Naive B cell (primary cell): Measurements from ENCODE around the gene SELENOT. TPM values are rescaled to one million over a fixed set of nuclear protein-coding genes. Genes with fewer than 3 reads are reported as not detected.
"Not testable (repeated sequence)": the region's sequence is repeated elsewhere in the genome, so short reads cannot be mapped to it uniquely, and the experiment has no call there.

ENCODE experiments used
- ATAC-seq, 2 donors: fragments of 150-1000 bp; cut with Tn5 transposase; 2 replicates each; pipeline ENCODE4 v1.10.0; 2021; ENCODE audit warnings: low read depth in 2 of 2, mild to moderate bottlenecking in 2 of 2, moderate library complexity in 2 of 2
- DNase-seq: peaks from one replicate; pipeline ENCODE4 v3.0.0; 2022
- H3K27ac Mint-ChIP-seq, 6 donors: one replicate each; pipeline ENCODE4 v1.8.0; 2020 to 2022; ENCODE audit warnings: mild to moderate bottlenecking in 6 of 6, mixed read lengths in 6 of 6, moderate library complexity in 5 of 6, inconsistent platforms in 2 of 6
- H3K27me3 Mint-ChIP-seq, 3 donors: one replicate each; pipeline ENCODE4 v1.8.0; 2021 to 2022; ENCODE audit warnings: mixed read lengths in 3 of 3, mild to moderate bottlenecking in 1 of 3
- H3K36me3 Mint-ChIP-seq, 2 donors: one replicate each; pipeline ENCODE4 v1.8.0; 2020 to 2022; ENCODE audit warnings: mixed read lengths in 2 of 2, inconsistent platforms in 1 of 2, mild to moderate bottlenecking in 1 of 2
- H3K4me1 Mint-ChIP-seq, 3 donors: one replicate each; pipeline ENCODE4 v1.8.0; 2020 to 2022; ENCODE audit warnings: mixed read lengths in 3 of 3, inconsistent platforms in 1 of 3, mild to moderate bottlenecking in 1 of 3, moderate library complexity in 1 of 3
- H3K4me3 Mint-ChIP-seq, 8 donors: one replicate each; pipeline ENCODE4 v1.8.0; 2020 to 2022; ENCODE audit warnings: mild to moderate bottlenecking in 8 of 8, mixed read lengths in 8 of 8, moderate library complexity in 8 of 8, inconsistent platforms in 2 of 8
- H3K9me3 Mint-ChIP-seq, 7 donors: one replicate each; pipeline ENCODE4 v1.8.0; 2020 to 2022; ENCODE audit warnings: mixed read lengths in 7 of 7, mild to moderate bottlenecking in 5 of 7, inconsistent platforms in 2 of 7, moderate library complexity in 1 of 7
- polyA plus RNA-seq, 6 donors: library from polyadenylated mRNA; unstranded; fragments of 300-500 nt; fragmentation: Illumina TruSeq; gene quantifications; one replicate each; pipeline ENCODE4 v1.2.3, GENCODE V29; 2021; ENCODE audit warnings: low read depth in 6 of 6

SELENOT gene
- polyA plus RNA-seq, 6 donors from 2014 or later: 279 to 418 (median 299) TPM

GRCh38 chr3:150597646-150598045 lies 5.5 kb upstream of the SELENOT start:
- Mint-ChIP-seq H3K27me3 (no peaks in the 10 kb centered on the region), H3K27ac (peak overlapping the region in 1 of 6 donors; percentile 81), H3K9me3 (peaks cover 0 to 1% (median 0%) of the 10 kb centered on the region in 7 donors), H3K4me1 (peaks cover 28 to 36% (median 30%) of the 10 kb centered on the region in 3 donors), H3K36me3 (no peaks in the 10 kb centered on the region), H3K4me3 (no peak overlapping the region)
- no peak for ATAC-seq
- DNase-seq: no peak

- Mint-ChIP-seq H3K27ac (peak overlapping the region in 5 of 6 donors; percentile 79 to 99 (median 91)), H3K27me3 (no peaks in the 10 kb centered on the region), H3K36me3 (no peaks in the 10 kb centered on the region), H3K4me3 (peak overlapping the region in 5 of 8 donors; percentile 17 to 87 (median 69)), H3K9me3 (peaks cover 0 to 1% (median 0%) of the 10 kb centered on the region in 7 donors), H3K4me1 (peaks cover 39 to 51% (median 44%) of the 10 kb centered on the region in 3 donors)
- DNase-seq (peak; percentile 46), ATAC-seq (peak; percentile 5 to 12)
Measured at GRCh38 chr3:150599611-150600297, 3.4 kb upstream of the SELENOT start.

GRCh38 chr3:150600647-150601530 lies 2.2 kb upstream of the SELENOT start:
- DNase-seq, ATAC-seq, H3K36me3 Mint-ChIP-seq, H3K27me3 Mint-ChIP-seq, H3K9me3 Mint-ChIP-seq: not testable (repeated sequence)
- peak overlapping the region in 3 of 8 donors; percentile 4 to 96 (median 96) for H3K4me3 Mint-ChIP-seq
- H3K27ac Mint-ChIP-seq: peak overlapping the region in 4 of 6 donors; percentile 6 to 99 (median 34)
- H3K4me1 Mint-ChIP-seq: peaks cover 43 to 59% (median 49%) of the 10 kb centered on the region in 3 donors

GRCh38 chr3:150602426-150603152 lies 532 bp upstream of the SELENOT start:
- Mint-ChIP-seq H3K27me3 (no peaks in the 10 kb centered on the region), H3K36me3 (peaks cover 0 to 4% of the 10 kb centered on the region in 2 donors), H3K9me3 (peaks cover 0 to 1% (median 0%) of the 10 kb centered on the region in 7 donors), H3K4me1 (peaks cover 53 to 76% (median 64%) of the 10 kb centered on the region in 3 donors), H3K27ac (peak overlapping the region; percentile 99 to 100 (median 100)), H3K4me3 (peak overlapping the region; percentile 92 to 99 (median 97))
- no peak for DNase-seq
- no peak for ATAC-seq

- peaks cover 65 to 76% (median 69%) of the 10 kb centered on the region in 3 donors for H3K4me1 Mint-ChIP-seq
- DNase-seq: no peak
- peak overlapping the region; percentile 92 to 99 (median 97) for H3K4me3 Mint-ChIP-seq
- H3K27me3 Mint-ChIP-seq: no peaks in the 10 kb centered on the region
- peak overlapping the region; percentile 99 to 100 (median 100) for H3K27ac Mint-ChIP-seq
- H3K36me3 Mint-ChIP-seq: peaks cover 0 to 9% of the 10 kb centered on the region in 2 donors
- peaks cover 0 to 1% (median 0%) of the 10 kb centered on the region in 7 donors for H3K9me3 Mint-ChIP-seq
- ATAC-seq: no peak
Measured at GRCh38 chr3:150603980-150604319, 829 bp downstream of the SELENOT start.

- DNase-seq: peak; percentile 26
- Mint-ChIP-seq H3K27me3 (no peaks in the 10 kb centered on the region), H3K9me3 (no peaks in the 10 kb centered on the region), H3K27ac (peak overlapping the region; percentile 47 to 99 (median 85)), H3K4me3 (peak overlapping the region; percentile 71 to 96 (median 82)), H3K4me1 (peaks cover 65 to 77% (median 76%) of the 10 kb centered on the region in 3 donors), H3K36me3 (peaks cover 0 to 9% of the 10 kb centered on the region in 2 donors)
- ATAC-seq: no peak
Measured at GRCh38 chr3:150605998-150606641, 3.0 kb downstream of the SELENOT start.

- H3K4me3 Mint-ChIP-seq: peak overlapping the region in 7 of 8 donors; percentile 1 to 96 (median 47)
- DNase-seq: no peak
- peaks cover 0 to 9% of the 10 kb centered on the region in 2 donors for H3K36me3 Mint-ChIP-seq
- no peaks in the 10 kb centered on the region for H3K27me3 Mint-ChIP-seq
- no peaks in the 10 kb centered on the region for H3K9me3 Mint-ChIP-seq
- ATAC-seq: no peak
- peaks cover 57 to 76% (median 75%) of the 10 kb centered on the region in 3 donors for H3K4me1 Mint-ChIP-seq
- peak overlapping the region in 4 of 6 donors; percentile 16 to 99 (median 60) for H3K27ac Mint-ChIP-seq
Measured at GRCh38 chr3:150607267-150608065, 4.3 kb downstream of the SELENOT start.

GRCh38 chr3:150609988-150610387 lies 6.9 kb downstream of the SELENOT start:
- peaks cover 15 to 17% of the 10 kb centered on the region in 2 donors for H3K36me3 Mint-ChIP-seq
- no peaks in the 10 kb centered on the region for H3K9me3 Mint-ChIP-seq
- ATAC-seq: peak; percentile 29 to 49

GRCh38 chr3:150610785-150611184 lies 7.7 kb downstream of the SELENOT start:
- Mint-ChIP-seq H3K9me3 (no peaks in the 10 kb centered on the region), H3K4me3 (peak overlapping the region in 1 of 8 donors; percentile 4), H3K27me3 (no peaks in the 10 kb centered on the region), H3K4me1 (peaks cover 57 to 77% (median 71%) of the 10 kb centered on the region in 3 donors), H3K36me3 (peaks cover 15 to 17% of the 10 kb centered on the region in 2 donors), H3K27ac (peak overlapping the region in 2 of 6 donors; percentile 34 to 93)
- ATAC-seq (no peak), DNase-seq (no peak)

More at GRCh38 chr3:150609988-150610387, 6.9 kb downstream of the SELENOT start:
- Mint-ChIP-seq H3K4me3 (peak overlapping the region in 4 of 8 donors; percentile 4 to 64 (median 34)), H3K27me3 (no peaks in the 10 kb centered on the region), H3K27ac (peak overlapping the region; percentile 34 to 93 (median 80)), H3K4me1 (peaks cover 60 to 80% (median 76%) of the 10 kb centered on the region in 3 donors)
- DNase-seq: no peak

- DNase-seq (no peak), ATAC-seq (no peak)
- H3K27me3 Mint-ChIP-seq: no peaks in the 10 kb centered on the region
- peaks cover 52 to 68% (median 65%) of the 10 kb centered on the region in 3 donors for H3K4me1 Mint-ChIP-seq
- H3K4me3 Mint-ChIP-seq: no peak overlapping the region
- H3K36me3 Mint-ChIP-seq: peaks cover 15 to 17% of the 10 kb centered on the region in 2 donors
- no peak overlapping the region for H3K27ac Mint-ChIP-seq
- no peaks in the 10 kb centered on the region for H3K9me3 Mint-ChIP-seq
Measured at GRCh38 chr3:150611666-150612065, 8.5 kb downstream of the SELENOT start.

- Mint-ChIP-seq H3K27me3 (no peaks in the 10 kb centered on the region), H3K36me3 (peaks cover 14 to 15% of the 10 kb centered on the region in 2 donors), H3K9me3 (no peaks in the 10 kb centered on the region), H3K27ac (no peak overlapping the region), H3K4me3 (no peak overlapping the region), H3K4me1 (peaks cover 51 to 64% (median 61%) of the 10 kb centered on the region in 3 donors)
- DNase-seq (no peak), ATAC-seq (no peak)
Measured at GRCh38 chr3:150612494-150612893, 9.4 kb downstream of the SELENOT start.

GRCh38 chr3:150613034-150613433 lies 9.9 kb downstream of the SELENOT start:
- Mint-ChIP-seq H3K4me3 (no peak overlapping the region), H3K36me3 (peaks cover 9 to 15% of the 10 kb centered on the region in 2 donors), H3K9me3 (no peaks in the 10 kb centered on the region), H3K27ac (peak overlapping the region in 1 of 6 donors; percentile 10), H3K27me3 (no peaks in the 10 kb centered on the region), H3K4me1 (peaks cover 47 to 64% (median 55%) of the 10 kb centered on the region in 3 donors)
- no peak for DNase-seq
- ATAC-seq: no peak
